IPS DF 4.7 (cell line): ENCODE results near the gene AP3M1.

Experiments
- DNase-seq: peaks from one replicate; pipeline ENCODE4 v3.0.0-alpha.2; 2013; ENCODE audit warnings: low spot score; ENCODE audit errors: extremely low read depth

AP3M1 gene

GRCh38 chr10:74114041-74114448, 36.6 kb downstream of the AP3M1 start:
- DNase-seq = no peak

GRCh38 chr10:74113546-74113945, 37.1 kb downstream of the AP3M1 start:
- no peak for DNase-seq

- DNase-seq = no peak
These were observed 38.8 kb downstream of the AP3M1 start for GRCh38 chr10:74111799-74112198.

DNA sequence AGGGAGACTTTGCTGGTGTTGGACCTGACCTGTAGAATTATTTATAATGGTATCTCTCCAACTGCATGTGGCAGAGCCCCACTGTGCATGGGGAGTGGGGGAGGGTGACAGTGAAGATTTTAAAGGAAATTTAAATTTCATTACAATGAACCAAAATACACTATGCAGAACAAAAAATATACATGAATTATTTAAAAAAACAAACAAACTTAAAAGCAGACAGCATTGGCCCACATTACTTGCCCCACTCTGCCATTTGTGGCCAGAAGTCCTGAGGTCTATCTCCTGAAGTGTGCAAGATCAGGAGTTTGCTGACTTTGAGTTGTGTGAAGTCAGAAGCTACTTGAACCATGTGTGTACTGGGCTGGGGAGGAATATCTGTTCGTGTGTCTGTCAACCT, 40.5 kb downstream of the AP3M1 start:
- DNase-seq = no peak

- no peak for DNase-seq
These were observed 41.2 kb downstream of the AP3M1 start for GRCh38 chr10:74109452-74109851.

- no peak for DNase-seq
These were observed 43.2 kb downstream of the AP3M1 start for GRCh38 chr10:74107391-74107790.

- no peak for DNase-seq
These were observed 45.6 kb downstream of the AP3M1 start for GRCh38 chr10:74104996-74105395.

DNA sequence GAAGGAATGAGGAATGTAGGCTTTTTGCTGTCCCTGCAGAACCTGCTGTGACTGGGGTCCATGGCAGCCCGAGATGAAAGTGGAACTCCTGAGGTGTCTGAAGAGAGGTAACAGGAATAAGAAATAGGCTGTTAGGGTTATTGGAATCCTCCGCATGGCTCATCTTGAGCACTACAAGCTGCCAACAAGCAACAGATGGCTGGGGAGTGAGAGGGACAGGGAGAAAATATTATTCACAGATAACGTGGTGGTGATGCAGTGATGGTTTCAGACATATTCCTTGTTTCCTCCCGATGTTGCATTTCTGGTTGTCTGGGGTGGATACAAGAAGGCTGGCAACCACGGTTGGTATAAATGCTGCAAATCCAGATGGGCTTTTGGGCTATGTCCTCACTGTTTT, 46.1 kb downstream of the AP3M1 start:
- DNase-seq = no peak

GRCh38 chr10:74103560-74104258, 46.9 kb downstream of the AP3M1 start:
- no peak for DNase-seq

GRCh38 chr10:74099836-74100235, 50.8 kb downstream of the AP3M1 start:
- no peak for DNase-seq

DNA sequence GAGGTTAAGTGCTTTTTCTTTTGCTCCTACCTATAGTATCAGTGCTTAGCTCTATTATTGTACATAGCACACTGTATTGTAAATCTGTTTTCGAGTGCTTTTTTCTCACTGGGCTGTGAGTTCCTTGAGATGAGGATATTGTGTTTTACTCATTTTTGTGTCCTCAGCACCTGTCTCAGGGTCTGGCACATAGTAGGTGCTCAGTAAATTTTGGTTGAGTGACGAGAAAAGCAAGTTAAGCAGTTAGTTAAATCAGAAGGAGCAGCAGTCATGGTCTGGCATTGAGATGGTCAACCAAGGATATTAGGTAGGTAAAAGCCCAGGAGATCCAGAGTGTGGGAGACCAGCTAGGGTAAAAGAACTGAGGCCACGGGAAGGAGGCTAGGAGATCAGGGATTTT, 51.2 kb downstream of the AP3M1 start:
- no peak for DNase-seq

- DNase-seq = no peak
These were observed 52.9 kb downstream of the AP3M1 start for GRCh38 chr10:74097776-74098175.

DNA sequence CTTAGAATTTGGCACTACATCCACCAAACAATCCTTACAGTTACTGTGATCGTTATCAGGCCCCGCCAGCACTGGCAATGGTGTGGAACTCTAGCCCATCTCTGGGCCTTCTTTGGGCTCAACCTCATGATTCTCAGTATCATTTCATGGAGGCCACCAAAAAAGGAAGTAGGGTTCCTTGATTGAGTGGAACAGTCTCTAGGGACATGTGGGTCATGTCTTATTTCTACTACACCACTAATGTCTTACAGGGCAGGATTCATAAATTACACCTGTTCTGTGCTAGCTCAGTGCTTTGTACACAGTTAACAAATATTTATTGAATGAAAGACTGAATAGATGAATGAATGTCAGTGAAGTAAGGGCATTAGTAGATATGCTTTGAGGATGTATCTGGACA, 53.9 kb downstream of the AP3M1 start:
- no peak for DNase-seq

DNA sequence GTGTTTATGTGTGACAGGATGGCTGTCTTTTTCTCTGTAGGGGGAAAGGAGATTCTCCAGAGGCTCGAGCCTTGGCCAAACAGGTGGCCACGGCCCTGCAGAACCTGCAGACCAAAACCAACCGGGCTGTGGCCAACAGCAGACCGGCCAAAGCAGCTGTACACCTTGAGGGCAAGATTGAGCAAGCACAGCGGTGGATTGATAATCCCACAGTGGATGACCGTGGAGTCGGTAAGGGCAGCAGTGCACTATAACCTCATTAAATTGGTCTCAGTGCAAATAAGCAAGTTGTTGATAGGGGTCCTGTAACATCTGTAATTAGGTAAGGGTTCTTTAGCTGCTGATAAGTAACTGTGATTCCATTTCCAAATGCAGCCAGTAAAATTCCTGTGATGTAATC, 56.4 kb downstream of the AP3M1 start:
- no peak for DNase-seq

DNA sequence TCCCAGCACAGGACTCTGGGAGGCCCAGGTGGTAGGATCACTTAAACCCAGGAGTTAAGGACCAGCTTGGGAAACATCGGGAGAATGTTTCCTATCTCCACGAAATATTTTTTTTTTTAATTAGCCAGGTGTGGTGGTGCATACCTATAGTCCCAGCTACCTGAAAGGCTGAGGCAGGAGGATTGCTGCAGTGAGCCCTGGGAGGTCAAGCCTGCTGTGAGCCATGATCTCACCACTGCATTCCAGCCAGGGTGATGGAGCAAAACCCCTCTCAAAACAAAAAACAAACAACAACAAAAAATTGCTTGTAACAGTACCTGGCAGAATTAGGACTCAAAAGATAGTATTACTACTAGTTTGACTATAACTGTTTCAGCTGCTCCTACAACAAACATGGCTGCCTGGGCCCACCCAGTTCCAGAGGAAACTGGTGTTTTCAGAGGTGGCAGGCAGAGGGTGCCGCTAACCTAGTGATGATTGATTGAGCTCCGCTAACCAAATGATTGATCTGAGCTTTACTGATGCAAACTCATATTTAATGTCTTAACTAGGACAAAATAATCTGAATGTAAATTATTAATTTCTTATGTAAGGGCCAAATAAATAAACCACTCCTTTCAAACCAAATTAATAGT, 57.0 kb downstream of the AP3M1 start:
- no peak for DNase-seq

DNA sequence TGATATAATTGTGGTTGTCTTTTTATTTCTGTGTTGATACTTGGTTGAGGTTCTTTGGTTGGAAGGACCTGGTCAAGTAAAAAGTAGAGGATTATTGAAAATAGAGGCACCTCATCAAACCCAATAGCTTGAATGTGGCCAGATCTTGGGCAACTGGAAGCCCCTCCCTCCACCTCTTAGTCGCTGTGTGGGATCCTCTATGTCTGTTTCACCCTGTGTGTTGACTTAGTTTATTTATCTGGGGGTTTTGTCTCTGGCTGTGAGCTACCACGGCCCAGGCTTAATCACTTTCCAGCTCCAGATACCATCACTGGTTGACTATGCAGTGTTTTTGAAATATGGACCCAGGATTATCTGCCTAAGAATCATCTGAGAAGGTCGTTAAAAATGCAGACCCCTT, 58.3 kb downstream of the AP3M1 start:
- no peak for DNase-seq

DNA sequence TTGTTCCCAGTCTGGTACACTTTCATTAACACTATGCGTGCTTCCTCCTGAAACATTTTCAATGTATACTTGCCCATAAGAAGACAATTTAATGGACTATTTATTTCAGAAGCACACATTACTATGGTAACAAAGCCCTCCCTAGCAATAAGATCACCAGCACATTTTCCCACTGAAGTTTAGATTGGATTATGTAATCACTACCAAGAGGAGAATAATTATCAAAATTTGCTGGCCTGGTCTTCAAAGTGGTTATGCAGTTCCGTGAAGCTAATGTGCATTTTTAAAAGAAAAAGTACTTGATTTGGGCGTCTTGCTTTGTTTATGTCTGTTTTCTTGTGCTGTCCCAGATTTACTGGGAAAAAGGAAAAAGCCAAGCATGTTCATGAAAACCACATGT, 61.9 kb downstream of the AP3M1 start:
- DNase-seq = no peak

DNA sequence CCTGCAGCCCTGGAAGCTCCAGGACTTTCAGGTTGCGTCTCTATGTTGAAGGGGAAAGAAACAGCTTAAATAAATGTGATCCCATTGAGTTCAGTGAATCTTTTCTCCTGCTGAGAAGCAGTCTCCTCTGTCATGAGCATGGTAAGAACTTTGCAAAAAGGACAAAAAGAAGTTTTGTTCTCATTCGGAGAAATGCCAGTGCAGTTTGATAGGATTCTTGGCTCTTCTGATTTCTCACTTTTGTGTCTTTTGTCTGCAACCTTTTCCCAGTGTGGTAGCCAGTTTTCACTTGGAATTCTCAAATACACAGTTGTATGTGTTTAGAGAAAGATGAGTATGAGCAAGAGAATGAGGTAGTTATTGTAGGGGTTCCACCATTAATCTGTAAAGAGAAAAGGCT, 64.3 kb downstream of the AP3M1 start:
- no peak for DNase-seq

GRCh38 chr10:74084955-74085354, 65.7 kb downstream of the AP3M1 start:
- no peak for DNase-seq

DNA sequence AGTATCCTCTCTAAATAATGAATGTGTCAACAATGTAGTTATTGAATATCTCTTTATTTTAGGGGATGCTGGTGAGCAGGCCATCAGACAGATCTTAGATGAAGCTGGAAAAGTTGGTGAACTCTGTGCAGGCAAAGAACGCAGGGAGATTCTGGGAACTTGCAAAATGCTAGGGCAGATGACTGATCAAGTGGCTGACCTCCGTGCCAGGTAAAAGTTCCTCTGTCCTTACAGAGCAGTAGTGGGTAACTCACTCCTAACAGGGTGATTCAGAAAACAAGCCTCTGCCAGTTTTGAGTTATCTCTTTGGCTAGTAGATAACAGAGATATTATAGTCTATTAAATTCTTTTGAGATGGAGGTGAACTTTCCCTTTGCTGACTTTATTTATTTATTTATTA, 67.3 kb downstream of the AP3M1 start:
- DNase-seq = no peak

DNA sequence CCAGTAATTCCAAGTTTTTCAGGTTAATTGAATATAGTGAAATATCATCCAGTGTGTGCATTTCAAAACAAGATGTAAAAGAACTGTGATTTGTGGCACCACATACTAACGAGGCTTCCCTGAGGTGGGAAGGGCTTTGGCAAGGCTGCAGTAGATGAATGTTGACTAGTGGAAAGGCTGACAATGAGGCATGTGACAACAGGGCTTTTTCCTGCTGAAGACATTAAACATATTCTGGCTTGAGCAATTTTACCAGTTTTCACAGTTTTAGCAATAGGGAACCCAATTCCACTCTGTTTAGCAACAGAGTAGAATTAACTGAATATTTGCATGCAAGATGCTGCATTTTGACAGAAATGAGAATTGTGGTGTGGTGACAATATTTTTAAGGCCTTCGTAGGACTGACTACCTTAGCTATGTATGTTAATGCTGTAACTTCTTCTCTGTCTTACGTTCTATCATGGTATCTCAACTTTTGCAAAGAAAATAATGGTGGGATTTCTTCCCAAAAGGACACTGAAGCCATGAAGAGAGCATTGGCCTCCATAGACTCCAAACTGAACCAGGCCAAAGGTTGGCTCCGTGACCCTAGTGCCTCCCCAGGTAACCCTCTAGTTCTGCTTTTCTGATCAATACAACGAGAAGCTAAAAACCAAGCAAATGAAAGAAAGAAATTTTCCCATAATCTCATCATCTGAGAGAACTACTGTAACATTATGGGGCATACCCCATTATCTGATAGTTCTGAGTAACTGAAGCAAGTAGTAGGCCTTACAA, 68.5 kb downstream of the AP3M1 start:
- no peak for DNase-seq

GRCh38 chr10:74081192-74081803, 69.3 kb downstream of the AP3M1 start:
- no peak for DNase-seq
